HCT116 (cell line): ENCODE data around the gene CPNE4. TPM values are rescaled to one million over a fixed set of nuclear protein-coding genes. Genes with fewer than 3 reads are reported as not detected.

Experiments
- ATAC-seq: fragments of 200-7000 bp; cut with Tn5 transposase; 2 replicates; pipeline ENCODE4 v1.9.1; 2020; ENCODE audit warnings: mild to moderate bottlenecking, moderate library complexity
- BruUV-seq: library from RNA; stranded (reverse); fragments of 400-500 nt; replicated peaks from 2 replicates; lab custom pipeline; 2021; lab: Mats Ljungman, UMichigan
- CTCF ChIA-PET: fragments of 300-600 bp; sonication (Branson Sonifier 250); formaldehyde crosslinking; loops from one replicate; lab custom pipeline; 2021; ENCODE audit warnings: antibody characterized with exemption; lab: Charles Lee
- POLR2A ChIA-PET: fragments of 300-600, 350-600 bp; sonication (Branson Sonifier 250); formaldehyde crosslinking; loops from one replicate; lab custom pipeline; 2021; ENCODE audit warnings: antibody characterized with exemption; lab: Charles Lee
- RAD21 ChIA-PET, 2 experiments: fragments of 300-600 bp; sonication (Branson Sonifier 250); formaldehyde crosslinking; loops; one replicate each; lab custom pipeline; 2023; ENCODE audit warnings: low total read pairs in 2 of 2; ENCODE audit not compliant: uncharacterized antibody in 2 of 2, unreplicated experiment in 2 of 2, low non-redundant PET in 1 of 2; lab: Charles Lee
- DNase-seq: peaks from one replicate; pipeline ENCODE4 v3.0.0-alpha.2; 2010; ENCODE audit warnings: low read depth, low spot score
- H2AFZ ChIP-seq: fragments of 200-600 bp; shearing (Covaris generic), sonication (generic); 2 replicates; pipeline ENCODE4 v1.6.1; 2017; ENCODE audit warnings: low read depth, mixed run types, mixed read lengths, antibody characterized with exemption, low read length; ENCODE audit not compliant: poor library complexity, severe bottlenecking
- H3K27ac ChIP-seq: 2 replicates; pipeline ENCODE4 v1.5.1; 2012; ENCODE audit warnings: low read depth, low read length
- H3K27me3 ChIP-seq: fragments of 200-600 bp; sonication (generic); 2 replicates; pipeline ENCODE4 v1.6.1; 2016; ENCODE audit warnings: mixed run types, low read length, mixed read lengths; ENCODE audit not compliant: insufficient read depth
- H3K36me3 ChIP-seq, 2 experiments: fragments of 200-500 bp in 1 of 2; fragments of 200-600 bp in 1 of 2; sonication (Bioruptor generic) in 1 of 2; sonication (generic) in 1 of 2; 2 replicates each; pipeline versions ENCODE4 v1.5.1 to v1.6.1; 2014 to 2016; ENCODE audit warnings: low read length in 2 of 2, inconsistent platforms in 1 of 2, mixed read lengths in 1 of 2, mixed run types in 1 of 2; ENCODE audit not compliant: insufficient read depth in 2 of 2, control insufficient read depth in 1 of 2
- H3K4me1 ChIP-seq, 2 experiments: fragments of 200-600 bp in 1 of 2; sonication (generic) in 1 of 2; 2 replicates each; pipeline versions ENCODE4 v1.5.1 to v1.6.1; 2012 to 2017; ENCODE audit warnings: low read length in 2 of 2, inconsistent platforms in 1 of 2, mild to moderate bottlenecking in 1 of 2, mixed read lengths in 1 of 2, mixed run types in 1 of 2, moderate library complexity in 1 of 2; ENCODE audit not compliant: insufficient read depth in 2 of 2, control insufficient read depth in 1 of 2
- H3K4me2 ChIP-seq: fragments of 200-600 bp; sonication (generic); 2 replicates; pipeline ENCODE4 v1.6.1; 2017; ENCODE audit warnings: mixed run types, low read length, mixed read lengths
- H3K4me3 ChIP-seq, 2 experiments: fragments of 200-600 bp in 1 of 2; sonication (generic) in 1 of 2; replicated peaks in 1 of 2; 2 replicates each; pipeline ENCODE4 v1.5.1; 2011 to 2016; ENCODE audit warnings: low read length in 2 of 2, control low read depth in 1 of 2, low read depth in 1 of 2, mild to moderate bottlenecking in 1 of 2, mixed read lengths in 1 of 2, mixed run types in 1 of 2
- H3K79me2 ChIP-seq: fragments of 200-600 bp; sonication (generic); 2 replicates; pipeline ENCODE4 v1.6.1; 2017; ENCODE audit warnings: mild to moderate bottlenecking, mixed run types, low read length, moderate library complexity, mixed read lengths; ENCODE audit not compliant: insufficient read depth
- H3K9ac ChIP-seq: fragments of 200-600 bp; sonication (generic); 2 replicates; pipeline ENCODE4 v1.6.1; 2016; ENCODE audit warnings: low read length, mixed read lengths
- H3K9me2 ChIP-seq: fragments of 200-600 bp; sonication (generic), shearing (Covaris generic); 2 replicates; pipeline ENCODE4 v1.6.1; 2017; ENCODE audit warnings: mixed run types, mild to moderate bottlenecking, moderate library complexity; ENCODE audit not compliant: insufficient read depth
- H3K9me3 ChIP-seq, 2 experiments: fragments of 200-500 bp in 1 of 2; fragments of 200-600 bp in 1 of 2; sonication (Bioruptor generic) in 1 of 2; sonication (generic) in 1 of 2; 2 replicates each; pipeline ENCODE4 v1.6.1; 2014 to 2017; ENCODE audit warnings: low read length in 2 of 2, mixed read lengths in 2 of 2, inconsistent platforms in 1 of 2, low read depth in 1 of 2, mild to moderate bottlenecking in 1 of 2, mixed run types in 1 of 2, moderate library complexity in 1 of 2; ENCODE audit not compliant: control insufficient read depth in 1 of 2, insufficient read depth in 1 of 2
- H4K20me1 ChIP-seq: fragments of 200-600 bp; sonication (generic), shearing (Covaris generic); 2 replicates; pipeline ENCODE4 v1.6.1; 2017; ENCODE audit warnings: mixed run types, mild to moderate bottlenecking, moderate library complexity; ENCODE audit not compliant: insufficient read depth
- CTCF ChIP-seq, 3 experiments: fragments of 200-600 bp in 1 of 3; sonication (generic) in 1 of 3; IDR thresholded peaks in 2 of 3; conservative IDR thresholded peaks in 1 of 3; 2 replicates each; pipeline ENCODE4 v1.5.1; 2012 to 2017; ENCODE audit warnings: low read depth in 2 of 3, low read length in 2 of 3, antibody characterized with exemption in 1 of 3, borderline replicate concordance in 1 of 3, control low read depth in 1 of 3, mild to moderate bottlenecking in 1 of 3, mixed read lengths in 1 of 3, mixed run types in 1 of 3, moderate library complexity in 1 of 3; ENCODE audit not compliant: insufficient read depth in 1 of 3
- ELF1 ChIP-seq: IDR thresholded peaks from 2 replicates; pipeline ENCODE4 v1.6.1; 2012; ENCODE audit warnings: low read depth, borderline replicate concordance
- EZH2 ChIP-seq: fragments of 200-600 bp; sonication (generic); IDR thresholded peaks from 2 replicates; pipeline ENCODE4 v1.6.1; 2017; ENCODE audit warnings: antibody characterized with exemption, mixed run types
- FOSL1 ChIP-seq: IDR thresholded peaks from 2 replicates; pipeline ENCODE4 v1.6.1; 2012; ENCODE audit warnings: low read depth
- JUND ChIP-seq: IDR thresholded peaks from 2 replicates; pipeline ENCODE4 v1.6.1; 2012
- MAX ChIP-seq: IDR thresholded peaks from 2 replicates; pipeline ENCODE4 v1.6.1; 2012
- SP1 ChIP-seq: IDR thresholded peaks from 2 replicates; pipeline ENCODE4 v1.6.1; 2012; ENCODE audit warnings: low read depth
- TCF7L2 ChIP-seq: IDR thresholded peaks from 2 replicates; pipeline ENCODE4 v1.7.0; 2011; ENCODE audit warnings: borderline replicate concordance, inconsistent platforms; ENCODE audit not compliant: insufficient read depth, insufficient read length; ENCODE audit errors: extremely low read depth
- ZNF274 ChIP-seq: fragments of 200-500 bp; sonication (Bioruptor generic); IDR thresholded peaks from 2 replicates; pipeline ENCODE4 v1.6.1; 2014; ENCODE audit warnings: mild to moderate bottlenecking, low read depth, low read length, inconsistent platforms
- intact Hi-C: fragments of 100-400 bp; cut with micrococcal nuclease; formaldehyde crosslinking; loops from 2 replicates; pipeline ENCODE4 v1.10.0; 2022
- total RNA-seq: library from RNA; stranded (reverse); gene quantifications from one replicate; pipeline ENCODE4 v1.2.1, GENCODE V29; 2021; ENCODE audit not compliant: unreplicated experiment
- TF ChIP-seq, protein P1 (sequence below): IDR thresholded peaks from 2 replicates; pipeline ENCODE4 v1.6.1; 2011; ENCODE audit warnings: mild to moderate bottlenecking, low read length, moderate library complexity; ENCODE audit not compliant: insufficient replicate concordance; ENCODE audit errors: extremely low read depth
- TF ChIP-seq, protein P2 (sequence below): IDR thresholded peaks from 2 replicates; pipeline ENCODE4 v1.6.1; 2012

CPNE4 gene
- total RNA-seq, 1 experiment from 2014 or later = not detected

- ATAC-seq = no peak
- intact Hi-C loops = no loop called here
- no peak for DNase-seq
Measured at GRCh38 chr3:131730581-131730980, 304.2 kb downstream of the CPNE4 start.

More at GRCh38 chr3:131730581-131730980, 304.2 kb downstream of the CPNE4 start:
- Histone ChIP-seq H3K9ac (no peak overlapping the region), H3K27me3 (peaks cover 29% of the 10 kb centered on the region), H3K4me3 (no peak overlapping the region), H3K9me3 (no peaks in the 10 kb centered on the region), H3K79me2 (no peaks in the 10 kb centered on the region), H3K9me2 (no peaks in the 10 kb centered on the region), H3K4me2 (no peak overlapping the region), H4K20me1 (no peaks in the 10 kb centered on the region), H3K4me1 (no peaks in the 10 kb centered on the region), H3K36me3 (no peaks in the 10 kb centered on the region), H3K27ac (no peak overlapping the region), H2AFZ (no peak overlapping the region)
- no TSS peak for BruUV-seq
- RAD21 ChIA-PET = no interaction called here
- POLR2A ChIA-PET = no interaction called here
- TF ChIP-seq TCF7L2 (no peak), CTCF (IDR thresholded peaks at IDR 0.05 in 2 of 3, conservative IDR thresholded peaks at IDR 0.05 in 1 of 3; ENCODE audit: borderline replicate concordance in 1 of 3, insufficient read depth in 1 of 3, low read depth in 2 of 3, low read length in 2 of 3) (no peak), MAX (no peak), EZH2 (no peak), FOSL1 (no peak), ELF1 (no peak), JUND (no peak), ZNF274 (no peak), SP1 (no peak)
- TF ChIP-seq, protein P1, sequence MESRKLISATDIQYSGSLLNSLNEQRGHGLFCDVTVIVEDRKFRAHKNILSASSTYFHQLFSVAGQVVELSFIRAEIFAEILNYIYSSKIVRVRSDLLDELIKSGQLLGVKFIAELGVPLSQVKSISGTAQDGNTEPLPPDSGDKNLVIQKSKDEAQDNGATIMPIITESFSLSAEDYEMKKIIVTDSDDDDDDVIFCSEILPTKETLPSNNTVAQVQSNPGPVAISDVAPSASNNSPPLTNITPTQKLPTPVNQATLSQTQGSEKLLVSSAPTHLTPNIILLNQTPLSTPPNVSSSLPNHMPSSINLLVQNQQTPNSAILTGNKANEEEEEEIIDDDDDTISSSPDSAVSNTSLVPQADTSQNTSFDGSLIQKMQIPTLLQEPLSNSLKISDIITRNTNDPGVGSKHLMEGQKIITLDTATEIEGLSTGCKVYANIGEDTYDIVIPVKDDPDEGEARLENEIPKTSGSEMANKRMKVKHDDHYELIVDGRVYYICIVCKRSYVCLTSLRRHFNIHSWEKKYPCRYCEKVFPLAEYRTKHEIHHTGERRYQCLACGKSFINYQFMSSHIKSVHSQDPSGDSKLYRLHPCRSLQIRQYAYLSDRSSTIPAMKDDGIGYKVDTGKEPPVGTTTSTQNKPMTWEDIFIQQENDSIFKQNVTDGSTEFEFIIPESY = no peak
- TF ChIP-seq, protein P2, sequence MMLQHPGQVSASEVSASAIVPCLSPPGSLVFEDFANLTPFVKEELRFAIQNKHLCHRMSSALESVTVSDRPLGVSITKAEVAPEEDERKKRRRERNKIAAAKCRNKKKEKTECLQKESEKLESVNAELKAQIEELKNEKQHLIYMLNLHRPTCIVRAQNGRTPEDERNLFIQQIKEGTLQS = no peak
- CTCF ChIA-PET = no interaction called here
